ELF-1 (cell line): ENCODE data around the gene NPTN.

ENCODE experiments used
- DNase-seq: peaks from one replicate; pipeline ENCODE4 v3.0.0-alpha.2; 2016; ENCODE audit warnings: low read depth, low spot score

Gene NPTN

GRCh38 chr15:73518876-73519733 is 114.1 kb downstream of the NPTN start:
- no peak for DNase-seq

GRCh38 chr15:73518180-73518862 is 114.9 kb downstream of the NPTN start:
- DNase-seq, result peak; percentile 4

DNA sequence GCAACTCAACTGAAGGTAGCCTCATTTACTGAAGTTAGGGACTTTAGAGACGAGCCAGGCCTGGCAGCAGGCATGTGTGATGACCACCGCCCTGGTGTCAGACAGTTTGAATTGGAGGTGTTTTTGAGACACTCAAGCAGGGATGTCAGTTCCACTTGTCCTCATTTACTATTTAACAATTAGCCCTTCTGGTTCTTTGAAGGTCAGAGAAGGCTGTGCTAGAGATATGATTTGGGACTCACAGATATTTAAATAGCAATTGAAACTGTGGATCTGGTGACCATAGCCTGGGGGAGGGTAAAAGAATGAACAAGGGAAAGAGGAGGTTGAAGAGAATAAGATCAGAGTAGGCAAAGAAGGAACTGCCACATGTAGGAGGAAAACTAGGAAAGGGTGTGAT is 115.6 kb downstream of the NPTN start:
- no peak for DNase-seq

- DNase-seq, result no peak
These were observed 117.7 kb downstream of the NPTN start for GRCh38 chr15:73515527-73515926.
